CD4-positive, alpha-beta memory T cell (primary cell): ENCODE data around the gene ICAM1. TPM values are rescaled to one million over a fixed set of nuclear protein-coding genes. Genes with fewer than 3 reads are reported as not detected.

Source experiments
- CTCF ChIA-PET: fragments of 350-600 bp; sonication (Branson Sonifier 250); formaldehyde crosslinking; loops from one replicate; lab custom pipeline; 2021; ENCODE audit warnings: inconsistent platforms; ENCODE audit not compliant: partially characterized antibody; lab: Charles Lee
- POLR2A ChIA-PET: fragments of 350-600 bp; sonication (Branson Sonifier 250); formaldehyde crosslinking; loops from one replicate; lab custom pipeline; 2021; ENCODE audit not compliant: partially characterized antibody; lab: Charles Lee
- DNase-seq, 5 donors: peaks; one replicate each; pipeline versions ENCODE4 v3.0.0 to v3.0.0-alpha.2; 2020 to 2022; ENCODE audit warnings: mixed read lengths in 1 of 5
- H3K27ac ChIP-seq: one replicate; pipeline ENCODE4 v1.7.0; 2013; ENCODE audit warnings: low read depth, low read length
- H3K27me3 ChIP-seq: 2 replicates; pipeline ENCODE4 v1.7.0; 2013; ENCODE audit warnings: mild to moderate bottlenecking, low read length, moderate library complexity; ENCODE audit not compliant: insufficient read depth
- H3K36me3 ChIP-seq: 2 replicates; pipeline ENCODE4 v1.7.0; 2013; ENCODE audit warnings: mild to moderate bottlenecking, low read length, moderate library complexity; ENCODE audit not compliant: insufficient read depth
- H3K4me1 ChIP-seq: 2 replicates; pipeline ENCODE4 v1.7.0; 2013; ENCODE audit warnings: mild to moderate bottlenecking, low read length, moderate library complexity; ENCODE audit not compliant: insufficient read depth
- H3K4me3 ChIP-seq, 2 donors: one replicate each; pipeline ENCODE4 v1.7.0; 2013; ENCODE audit warnings: low read length in 2 of 2, mild to moderate bottlenecking in 1 of 2
- H3K9me3 ChIP-seq, 2 donors: one replicate each; pipeline ENCODE4 v1.7.0; 2013; ENCODE audit warnings: low read length in 2 of 2, control low read depth in 1 of 2; ENCODE audit not compliant: control insufficient read depth in 1 of 2
- H3K27ac Mint-ChIP-seq, 7 donors: one replicate each; pipeline ENCODE4 v1.8.0; 2020 to 2021; ENCODE audit warnings: mixed read lengths in 7 of 7, mild to moderate bottlenecking in 6 of 7, inconsistent platforms in 3 of 7, moderate library complexity in 3 of 7
- H3K27me3 Mint-ChIP-seq, 2 donors: one replicate each; pipeline ENCODE4 v1.8.0; 2020 to 2021; ENCODE audit warnings: mixed read lengths in 2 of 2
- H3K36me3 Mint-ChIP-seq, 2 donors: one replicate each; pipeline ENCODE4 v1.8.0; 2020 to 2021; ENCODE audit warnings: mixed read lengths in 2 of 2, inconsistent platforms in 1 of 2, mild to moderate bottlenecking in 1 of 2
- H3K4me1 Mint-ChIP-seq, 4 donors: one replicate each; pipeline ENCODE4 v1.8.0; 2020 to 2021; ENCODE audit warnings: mixed read lengths in 4 of 4, mild to moderate bottlenecking in 1 of 4
- H3K4me3 Mint-ChIP-seq, 8 donors: one replicate each; pipeline ENCODE4 v1.8.0; 2020 to 2021; ENCODE audit warnings: mixed read lengths in 8 of 8, mild to moderate bottlenecking in 7 of 8, moderate library complexity in 6 of 8, inconsistent platforms in 3 of 8
- H3K9me3 Mint-ChIP-seq, 8 donors: one replicate each; pipeline ENCODE4 v1.8.0; 2020 to 2021; ENCODE audit warnings: mixed read lengths in 8 of 8, mild to moderate bottlenecking in 5 of 8, inconsistent platforms in 3 of 8, moderate library complexity in 1 of 8
- intact Hi-C: fragments of 100-400 bp; cut with micrococcal nuclease; formaldehyde crosslinking; loops from one replicate; pipeline ENCODE4 v1.15.1; 2023
- polyA plus RNA-seq, 2 donors: library from polyadenylated mRNA; unstranded; fragments of 300-500 nt; fragmentation: Illumina TruSeq; gene quantifications; one replicate each; pipeline ENCODE4 v1.2.3, GENCODE V29; 2021
- total RNA-seq, 2 experiments: library from RNA; stranded (reverse); gene quantifications; one replicate each; pipeline ENCODE4 v1.2.3, GENCODE V29; 2021

The ICAM1 gene
- total and polyA plus RNA-seq, 4 experiments from 2014 or later = 2.5 to 8.2 (median 7.8) TPM

GRCh38 chr19:10254244-10254643 is 16.7 kb upstream of the ICAM1 start:
- peaks cover 33% of the 10 kb centered on the region for H3K4me1 ChIP-seq
- H3K36me3 ChIP-seq = peaks cover 39% of the 10 kb centered on the region
- intact Hi-C loops = loop anchor here (5.0 kb wide), 1 partner anchor 417 kb away; the partner anchor contains the start of gene PIN1
- Mint-ChIP-seq H3K27ac (peak overlapping the region in 2 of 7 donors; percentile 29 to 63), H3K27me3 (no peaks in the 10 kb centered on the region), H3K36me3 (peaks cover 30 to 60% of the 10 kb centered on the region in 2 donors), H3K4me1 (peaks cover 14 to 34% (median 22%) of the 10 kb centered on the region in 4 donors), H3K9me3 (peaks cover 0 to 2% (median 0%) of the 10 kb centered on the region in 8 donors), H3K4me3 (peak overlapping the region in 4 of 8 donors; percentile 26 to 56 (median 50))
- ChIA-PET CTCF (interaction anchor here (3.4 kb wide), 1 partner anchor 134 kb away, joined by 21 read pairs; no protein-coding TSS in a partner anchor), POLR2A (interaction anchor here (1.1 kb wide), 2 partner anchors 16 to 23 kb away, joined by 3 read pairs; partner anchors contain the start of gene S1PR2)
- no peaks in the 10 kb centered on the region for H3K27me3 ChIP-seq
- H3K9me3 ChIP-seq = no peaks in the 10 kb centered on the region
- no peak overlapping the region for H3K27ac ChIP-seq
- no peak for DNase-seq
- H3K4me3 ChIP-seq = no peak overlapping the region

GRCh38 chr19:10255358-10255757 is 15.6 kb upstream of the ICAM1 start:
- Histone ChIP-seq H3K9me3 (no peaks in the 10 kb centered on the region), H3K27ac (no peak overlapping the region), H3K36me3 (peaks cover 39% of the 10 kb centered on the region), H3K4me3 (no peak overlapping the region), H3K4me1 (peaks cover 39% of the 10 kb centered on the region), H3K27me3 (no peaks in the 10 kb centered on the region)
- Mint-ChIP-seq H3K27me3 (no peaks in the 10 kb centered on the region), H3K4me1 (peaks cover 14 to 37% (median 23%) of the 10 kb centered on the region in 4 donors), H3K27ac (peak overlapping the region in 5 of 7 donors; percentile 22 to 80 (median 75)), H3K36me3 (peaks cover 30 to 60% of the 10 kb centered on the region in 2 donors), H3K9me3 (peaks cover 0 to 2% (median 0%) of the 10 kb centered on the region in 8 donors), H3K4me3 (peak overlapping the region in 1 of 8 donors; percentile 13)
- no peak for DNase-seq
- POLR2A ChIA-PET = no interaction called here
- intact Hi-C loops = no loop called here
- CTCF ChIA-PET = interaction anchor here (3.4 kb wide), 1 partner anchor 133 kb away, joined by 21 read pairs; no protein-coding TSS in a partner anchor

GRCh38 chr19:10256551-10256950 is 14.4 kb upstream of the ICAM1 start:
- no peak for DNase-seq
- H3K9me3 ChIP-seq = no peaks in the 10 kb centered on the region
- Mint-ChIP-seq H3K4me3 (no peak overlapping the region), H3K9me3 (peaks cover 0 to 2% (median 0%) of the 10 kb centered on the region in 8 donors), H3K27ac (no peak overlapping the region), H3K36me3 (peaks cover 30 to 60% of the 10 kb centered on the region in 2 donors), H3K27me3 (no peaks in the 10 kb centered on the region), H3K4me1 (peaks cover 14 to 34% (median 20%) of the 10 kb centered on the region in 4 donors)
- CTCF ChIA-PET = interaction anchor here (0.7 to 4.6 kb wide), 5 partner anchors 16 to 252 kb away, joined by 3 to 58 read pairs (median 3); no protein-coding TSS in a partner anchor
- no peak overlapping the region for H3K4me3 ChIP-seq
- POLR2A ChIA-PET = no interaction called here
- H3K4me1 ChIP-seq = peaks cover 35% of the 10 kb centered on the region
- H3K27ac ChIP-seq = no peak overlapping the region
- peaks cover 39% of the 10 kb centered on the region for H3K36me3 ChIP-seq
- H3K27me3 ChIP-seq = no peaks in the 10 kb centered on the region
- intact Hi-C loops = no loop called here

- peak overlapping the region in 1 of 8 donors; percentile 26 for H3K4me3 Mint-ChIP-seq
- Histone ChIP-seq H3K27ac (no peak overlapping the region), H3K4me3 (no peak overlapping the region), H3K36me3 (peaks cover 39% of the 10 kb centered on the region), H3K4me1 (peaks cover 35% of the 10 kb centered on the region), H3K27me3 (no peaks in the 10 kb centered on the region), H3K9me3 (no peaks in the 10 kb centered on the region)
- DNase-seq = no peak
- no peaks in the 10 kb centered on the region for H3K27me3 Mint-ChIP-seq
- peak overlapping the region in 1 of 7 donors; percentile 2 for H3K27ac Mint-ChIP-seq
- H3K9me3 Mint-ChIP-seq = no peaks in the 10 kb centered on the region
- peaks cover 12 to 29% (median 17%) of the 10 kb centered on the region in 4 donors for H3K4me1 Mint-ChIP-seq
- CTCF ChIA-PET = interaction anchor here (0.6 to 4.6 kb wide), 4 partner anchors 31 to 391 kb away, joined by 3 to 58 read pairs (median 12); no protein-coding TSS in a partner anchor
- H3K36me3 Mint-ChIP-seq = peaks cover 27 to 55% of the 10 kb centered on the region in 2 donors
- POLR2A ChIA-PET = interaction anchor here (3.0 kb wide), 1 partner anchor 135 kb away, joined by 19 read pairs; no protein-coding TSS in a partner anchor
- intact Hi-C loops = no loop called here
Measured at GRCh38 chr19:10256970-10257615, 13.8 kb upstream of the ICAM1 start.

- peaks cover 39% of the 10 kb centered on the region for H3K36me3 ChIP-seq
- H3K9me3 Mint-ChIP-seq = no peaks in the 10 kb centered on the region
- H3K36me3 Mint-ChIP-seq = peaks cover 27 to 49% of the 10 kb centered on the region in 2 donors
- H3K4me3 Mint-ChIP-seq = peak overlapping the region in 1 of 8 donors; percentile 54
- H3K9me3 ChIP-seq = no peaks in the 10 kb centered on the region
- H3K4me1 ChIP-seq = peaks cover 25% of the 10 kb centered on the region
- no peak overlapping the region for H3K4me3 ChIP-seq
- H3K27ac ChIP-seq = no peak overlapping the region
- DNase-seq = no peak
- no peaks in the 10 kb centered on the region for H3K27me3 ChIP-seq
- intact Hi-C loops = no loop called here
- H3K27ac Mint-ChIP-seq = peak overlapping the region in 2 of 7 donors; percentile 7 to 71
- no peaks in the 10 kb centered on the region for H3K27me3 Mint-ChIP-seq
- peaks cover 7 to 21% (median 11%) of the 10 kb centered on the region in 4 donors for H3K4me1 Mint-ChIP-seq
- CTCF ChIA-PET = interaction anchor here (0.6 to 4.8 kb wide), 33 partner anchors 8 to 492 kb away, joined by 3 to 80 read pairs (median 4); partner anchors contain the start of genes FDX2, ICAM1, ICAM4 and ICAM5
- POLR2A ChIA-PET = interaction anchor here (0.7 to 3.6 kb wide), 11 partner anchors 8 to 437 kb away, joined by 3 to 36 read pairs (median 5); partner anchors contain the start of genes ICAM1, ICAM5 and TYK2
Measured at GRCh38 chr19:10258080-10258710, 12.7 kb upstream of the ICAM1 start.

- H3K27me3 ChIP-seq = no peaks in the 10 kb centered on the region
- DNase-seq = peak; percentile 82 to 94 (median 86)
- Mint-ChIP-seq H3K36me3 (peaks cover 21 to 42% of the 10 kb centered on the region in 2 donors), H3K4me1 (peaks cover 5 to 17% (median 8%) of the 10 kb centered on the region in 4 donors), H3K9me3 (no peaks in the 10 kb centered on the region), H3K27me3 (no peaks in the 10 kb centered on the region), H3K4me3 (peak overlapping the region in 1 of 8 donors; percentile 68), H3K27ac (peak overlapping the region in 4 of 7 donors; percentile 17 to 76 (median 54))
- no peak overlapping the region for H3K4me3 ChIP-seq
- CTCF ChIA-PET = interaction anchor here (0.6 to 4.8 kb wide), 35 partner anchors 9 to 328 kb away, joined by 3 to 80 read pairs (median 4); partner anchors contain the start of genes FDX2, ICAM1, ICAM4 and ICAM5
- POLR2A ChIA-PET = interaction anchor here (0.7 to 3.6 kb wide), 13 partner anchors 7 to 436 kb away, joined by 3 to 36 read pairs (median 5); partner anchors contain the start of genes ICAM1, ICAM5, MRPL4 and TYK2
- peaks cover 20% of the 10 kb centered on the region for H3K4me1 ChIP-seq
- H3K9me3 ChIP-seq = no peaks in the 10 kb centered on the region
- peaks cover 33% of the 10 kb centered on the region for H3K36me3 ChIP-seq
- intact Hi-C loops = loop anchor here (1.0 kb wide), 1 partner anchor 130 kb away; no protein-coding TSS in a partner anchor
- H3K27ac ChIP-seq = peak overlapping the region; percentile 16
Measured at GRCh38 chr19:10259162-10259905, 11.6 kb upstream of the ICAM1 start.
